GM12801 (cell line): ENCODE results near the gene COL9A2.

Experiments
- TF ChIP-seq, protein P1 (sequence below): IDR thresholded peaks from one replicate; pipeline ENCODE4 v1.5.1; 2011; ENCODE audit warnings: control low read depth; ENCODE audit not compliant: insufficient read length; ENCODE audit errors: extremely low read depth

The COL9A2 gene

DNA sequence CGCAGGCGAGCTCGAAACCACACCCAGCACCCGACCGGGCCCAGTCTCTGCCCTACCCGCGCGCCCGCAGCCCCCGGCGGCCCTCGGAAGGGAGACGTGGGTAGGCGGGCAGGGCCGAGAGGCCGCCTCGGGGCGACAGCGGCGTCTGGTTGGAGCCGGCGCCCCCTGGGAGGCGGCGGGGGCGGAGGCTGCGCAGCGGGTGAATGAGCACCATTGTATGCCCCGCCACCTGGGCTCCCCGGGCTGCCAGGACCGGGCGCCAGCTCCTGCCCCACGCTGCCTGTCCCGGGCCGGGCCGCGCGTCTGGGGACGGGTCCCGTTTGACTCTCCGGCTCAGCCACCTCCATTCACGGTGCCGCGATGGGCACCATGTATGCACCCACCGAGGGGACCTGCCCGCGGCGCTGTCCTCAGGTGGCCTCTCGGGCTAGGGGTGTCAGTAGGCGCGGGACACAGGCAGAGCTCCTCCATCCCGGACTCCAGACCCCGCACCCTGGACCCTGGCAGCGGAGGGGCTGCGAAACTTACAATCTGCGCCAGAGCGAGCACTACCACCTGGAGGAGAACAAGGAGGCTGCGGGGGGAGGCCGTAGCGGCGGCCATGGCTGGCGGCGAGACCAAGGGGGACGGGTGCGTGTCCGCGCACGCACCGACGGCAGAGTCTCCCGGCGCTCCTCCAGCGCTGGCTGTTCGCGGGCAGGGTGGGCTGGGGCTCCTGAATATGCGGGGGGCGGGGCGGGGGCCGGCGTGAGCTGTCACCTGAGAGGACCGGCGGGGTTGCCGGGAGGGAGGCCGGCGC, at the start of gene COL9A2:
Gene COL9A2, minus strand, starts transcription at position 692 of the 799 bp plus-strand sequence. Its CDS starts 89 bp downstream, at position 603.
- TF ChIP-seq, protein P1, sequence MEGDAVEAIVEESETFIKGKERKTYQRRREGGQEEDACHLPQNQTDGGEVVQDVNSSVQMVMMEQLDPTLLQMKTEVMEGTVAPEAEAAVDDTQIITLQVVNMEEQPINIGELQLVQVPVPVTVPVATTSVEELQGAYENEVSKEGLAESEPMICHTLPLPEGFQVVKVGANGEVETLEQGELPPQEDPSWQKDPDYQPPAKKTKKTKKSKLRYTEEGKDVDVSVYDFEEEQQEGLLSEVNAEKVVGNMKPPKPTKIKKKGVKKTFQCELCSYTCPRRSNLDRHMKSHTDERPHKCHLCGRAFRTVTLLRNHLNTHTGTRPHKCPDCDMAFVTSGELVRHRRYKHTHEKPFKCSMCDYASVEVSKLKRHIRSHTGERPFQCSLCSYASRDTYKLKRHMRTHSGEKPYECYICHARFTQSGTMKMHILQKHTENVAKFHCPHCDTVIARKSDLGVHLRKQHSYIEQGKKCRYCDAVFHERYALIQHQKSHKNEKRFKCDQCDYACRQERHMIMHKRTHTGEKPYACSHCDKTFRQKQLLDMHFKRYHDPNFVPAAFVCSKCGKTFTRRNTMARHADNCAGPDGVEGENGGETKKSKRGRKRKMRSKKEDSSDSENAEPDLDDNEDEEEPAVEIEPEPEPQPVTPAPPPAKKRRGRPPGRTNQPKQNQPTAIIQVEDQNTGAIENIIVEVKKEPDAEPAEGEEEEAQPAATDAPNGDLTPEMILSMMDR, result no peak

DNA sequence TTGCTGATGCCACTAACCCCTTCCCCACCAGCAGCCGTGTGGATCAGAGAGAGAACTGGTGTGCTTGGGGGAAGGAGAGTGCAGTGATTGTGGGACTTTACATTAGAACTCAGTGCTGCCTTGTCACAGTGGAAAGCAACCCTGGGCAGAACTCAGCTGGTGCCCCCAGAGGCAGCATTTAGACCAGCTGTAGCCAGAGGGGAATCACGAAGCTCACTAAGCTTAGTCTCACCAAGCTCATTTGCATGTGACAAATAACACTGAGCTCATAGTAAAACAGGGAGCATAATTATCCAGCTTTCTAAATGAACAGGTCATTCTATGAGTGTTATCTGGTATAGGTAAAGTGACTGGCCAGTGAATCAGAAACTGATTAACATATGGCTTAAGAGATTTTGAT, 46.6 kb upstream of the COL9A2 start:
- TF ChIP-seq, protein P1, result no peak

DNA sequence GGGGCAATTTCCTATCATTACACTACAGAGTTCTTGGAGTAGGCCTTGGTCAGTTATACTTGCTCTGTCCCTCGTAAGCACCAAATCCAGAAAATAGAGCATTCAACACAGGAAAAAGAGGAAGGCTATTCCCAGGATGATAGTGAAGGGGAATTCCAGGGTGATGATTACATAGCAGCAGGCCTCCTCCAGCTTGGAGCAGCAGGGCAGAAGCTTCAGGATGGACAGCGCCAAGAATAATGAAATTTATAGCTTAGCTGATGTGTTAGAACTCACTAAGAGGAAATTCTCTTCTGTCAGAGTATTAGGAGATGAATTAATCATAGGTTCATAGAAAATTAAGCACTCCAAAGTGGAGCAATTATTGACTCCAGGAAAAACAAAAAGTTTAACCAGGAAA, 45.6 kb upstream of the COL9A2 start:
- TF ChIP-seq, protein P1, result no peak

DNA sequence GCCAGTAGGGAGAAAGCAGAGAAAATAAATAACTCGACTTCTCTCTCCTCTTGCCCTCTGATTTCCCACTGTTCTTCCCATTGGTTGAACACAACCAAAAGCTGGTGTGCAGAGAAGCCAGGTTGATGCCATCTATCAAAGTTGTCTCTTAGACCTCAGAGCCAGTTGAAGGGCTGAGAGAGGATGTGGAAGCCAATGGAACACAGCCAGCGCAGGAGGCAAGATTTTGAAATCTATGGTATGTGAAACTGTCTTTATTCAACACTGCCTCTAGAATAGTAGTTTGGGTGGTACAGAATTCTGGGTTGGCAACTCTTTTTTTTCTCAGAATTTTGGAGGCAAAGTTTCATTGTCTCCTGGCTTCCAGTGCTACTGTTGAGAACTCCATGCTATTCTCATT, 45.1 kb upstream of the COL9A2 start:
- TF ChIP-seq, protein P1, result no peak

DNA sequence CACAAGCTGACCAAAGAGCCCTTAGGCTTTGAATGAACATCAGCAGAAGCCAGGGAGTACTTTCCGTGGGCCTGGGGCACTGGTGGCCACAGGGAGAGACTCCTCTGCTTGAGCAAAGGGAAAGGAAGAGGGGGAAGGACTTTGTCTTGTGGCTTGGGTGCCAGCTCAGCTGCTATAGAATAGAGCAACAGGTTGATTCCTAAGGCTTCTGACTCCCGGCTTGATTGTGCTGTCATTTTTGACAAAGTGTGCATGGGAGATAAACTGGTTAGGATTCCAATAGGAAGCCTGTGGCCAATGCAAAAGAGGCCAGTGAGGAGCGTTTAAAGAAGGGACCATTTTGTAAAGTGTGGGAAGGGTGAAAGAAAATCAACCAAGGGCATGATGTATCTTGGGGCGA, 44.6 kb upstream of the COL9A2 start:
- TF ChIP-seq, protein P1, result no peak

DNA sequence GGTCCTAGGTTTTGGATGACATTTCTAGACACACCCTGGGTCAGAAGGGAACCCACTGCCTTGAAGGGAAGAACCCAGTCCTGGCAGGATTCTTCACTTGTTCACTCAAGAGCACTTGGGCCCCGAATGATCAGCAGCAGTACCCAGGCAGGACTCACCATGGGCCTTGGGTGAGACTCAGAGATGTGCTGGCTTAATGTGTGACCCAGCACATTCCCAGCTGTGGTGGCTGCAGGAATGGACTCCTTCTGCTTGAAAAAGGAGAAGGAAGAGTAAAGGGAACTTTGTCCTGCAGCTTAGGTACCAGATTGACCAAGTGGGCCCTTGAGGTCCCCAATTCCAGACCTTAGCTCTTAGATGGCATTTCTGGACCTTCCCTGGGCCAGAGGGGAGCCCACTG, 44.1 kb upstream of the COL9A2 start:
- TF ChIP-seq, protein P1, result no peak

DNA sequence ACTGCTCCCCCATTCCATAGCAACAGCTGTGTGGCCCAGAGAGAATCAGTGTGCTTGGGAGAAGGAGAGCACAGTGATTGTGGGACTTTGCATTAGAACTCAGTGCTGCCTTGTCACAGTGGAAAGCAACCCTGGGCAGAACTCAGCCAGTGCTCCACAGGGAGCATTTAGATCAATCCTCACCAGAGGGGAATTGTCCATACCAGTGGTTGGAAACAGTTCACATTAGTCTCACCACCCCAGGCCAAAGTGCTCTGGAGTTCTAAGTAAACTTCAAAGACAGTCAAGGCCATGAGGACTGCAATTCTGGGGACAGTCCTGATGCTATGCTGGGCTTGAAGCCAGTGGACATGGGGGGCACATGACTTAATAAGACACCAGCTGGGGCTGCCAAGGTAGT, 43.5 kb upstream of the COL9A2 start:
- TF ChIP-seq, protein P1, result no peak
